IMR-90 (cell line): Measurements from ENCODE around the gene HYAL1. TPM values are rescaled to one million over a fixed set of nuclear protein-coding genes. Genes with fewer than 3 reads are reported as not detected.
A peak's percentile ranks its signal among the peaks of the same experiment; 100 is the strongest.

ENCODE experiments used
- ATAC-seq: fragments of 200-7000 bp; cut with Tn5 transposase; 2 replicates; pipeline ENCODE4 v1.9.1; 2020; ENCODE audit warnings: low read depth, mild to moderate bottlenecking, moderate library complexity
- BruUV-seq: library from RNA; stranded (reverse); fragments of 400-500 nt; replicated peaks from 2 replicates; lab custom pipeline; 2021; lab: Mats Ljungman, UMichigan
- CTCF ChIA-PET: fragments of 300-600 bp; formaldehyde crosslinking; extraction: SDS; loops from one replicate; lab custom pipeline; 2021; ENCODE audit warnings: antibody characterized with exemption; lab: Yijun Ruan, JAX
- POLR2A ChIA-PET: fragments of 300-600 bp; sonication (Branson Sonifier 250); formaldehyde crosslinking; loops from one replicate; lab custom pipeline; 2022; ENCODE audit warnings: antibody characterized with exemption; ENCODE audit not compliant: unreplicated experiment; lab: Charles Lee
- DNase-seq: peaks from one replicate; pipeline ENCODE4 v3.0.0; 2013
- H2AFZ ChIP-seq: replicated peaks from 2 replicates; pipeline ENCODE3; 2013; ENCODE audit warnings: low read length, mild to moderate bottlenecking; ENCODE audit not compliant: poor library complexity
- H2AK5ac ChIP-seq: 2 replicates; pipeline ENCODE4 v1.6.1; 2013; ENCODE audit warnings: low read depth, low read length, inconsistent platforms
- H2AK9ac ChIP-seq: replicated peaks from 2 replicates; pipeline ENCODE3; 2013; ENCODE audit warnings: mild to moderate bottlenecking, low read depth, low read length, moderate library complexity; ENCODE audit not compliant: poor library complexity
- H2BK120ac ChIP-seq: 2 replicates; pipeline ENCODE4 v1.6.1; 2013; ENCODE audit warnings: low read depth, low read length, inconsistent platforms
- H2BK15ac ChIP-seq: 3 replicates; pipeline ENCODE4 v1.6.1; 2013; ENCODE audit warnings: low read depth, low read length, inconsistent platforms
- H2BK20ac ChIP-seq: 2 replicates; pipeline ENCODE4 v1.6.1; 2013; ENCODE audit warnings: low read depth, mild to moderate bottlenecking, inconsistent platforms, low read length, moderate library complexity
- H2BK5ac ChIP-seq: 2 replicates; pipeline ENCODE4 v1.6.1; 2013; ENCODE audit warnings: mild to moderate bottlenecking, low read depth, low read length, inconsistent platforms; ENCODE audit not compliant: poor library complexity, severe bottlenecking
- H3K14ac ChIP-seq: replicated peaks from 2 replicates; pipeline ENCODE4 v1.6.1; 2013; ENCODE audit warnings: low read depth, low read length, inconsistent platforms
- H3K18ac ChIP-seq: 2 replicates; pipeline ENCODE4 v1.6.1; 2013; ENCODE audit warnings: low read depth, low read length, control low read depth
- H3K23ac ChIP-seq: 2 replicates; pipeline ENCODE4 v1.6.1; 2013; ENCODE audit warnings: low read depth, low read length, inconsistent platforms
- H3K27ac ChIP-seq: 2 replicates; pipeline ENCODE4 v1.5.1; 2013; ENCODE audit warnings: mild to moderate bottlenecking, control low read depth, low read length; ENCODE audit not compliant: insufficient read depth
- H3K27me3 ChIP-seq: 2 replicates; pipeline ENCODE4 v1.6.1; 2013; ENCODE audit warnings: low read length; ENCODE audit not compliant: control insufficient read depth, insufficient read depth
- H3K36me3 ChIP-seq: 2 replicates; pipeline ENCODE4 v1.6.1; 2013; ENCODE audit warnings: low read length, mixed read lengths; ENCODE audit not compliant: control insufficient read depth, insufficient read depth
- H3K4ac ChIP-seq: 2 replicates; pipeline ENCODE4 v1.6.1; 2013; ENCODE audit warnings: low read depth, low read length, inconsistent platforms
- H3K4me1 ChIP-seq: 2 replicates; pipeline ENCODE4 v1.6.1; 2013; ENCODE audit warnings: low read length, mixed read lengths; ENCODE audit not compliant: control insufficient read depth, insufficient read depth
- H3K4me2 ChIP-seq: 2 replicates; pipeline ENCODE4 v1.6.1; 2013; ENCODE audit warnings: low read depth, mild to moderate bottlenecking, control low read depth, low read length, moderate library complexity
- H3K4me3 ChIP-seq: 2 replicates; pipeline ENCODE4 v1.5.1; 2013; ENCODE audit warnings: low read depth, mild to moderate bottlenecking, control low read depth, low read length, moderate library complexity; ENCODE audit not compliant: insufficient read depth
- H3K56ac ChIP-seq: 2 replicates; pipeline ENCODE4 v1.6.1; 2013; ENCODE audit warnings: low read length, inconsistent platforms; ENCODE audit not compliant: insufficient read depth; ENCODE audit errors: extremely low read depth
- H3K79me1 ChIP-seq, 2 experiments: 2 replicates each; pipeline ENCODE4 v1.6.1; 2013; ENCODE audit warnings: low read length in 2 of 2, inconsistent platforms in 1 of 2, low read depth in 1 of 2
- H3K9ac ChIP-seq: 2 replicates; pipeline ENCODE4 v1.6.1; 2013; ENCODE audit warnings: low read depth, low read length, control low read depth
- H3K9me1 ChIP-seq: 2 replicates; pipeline ENCODE4 v1.6.1; 2013; ENCODE audit warnings: low read length, inconsistent platforms; ENCODE audit not compliant: insufficient read depth
- H3K9me3 ChIP-seq: 2 replicates; pipeline ENCODE4 v1.6.1; 2013; ENCODE audit warnings: low read length; ENCODE audit not compliant: control insufficient read depth, insufficient read depth
- H4K20me1 ChIP-seq: 2 replicates; pipeline ENCODE4 v1.6.1; 2013; ENCODE audit warnings: low read length, inconsistent platforms; ENCODE audit not compliant: insufficient read depth
- H4K5ac ChIP-seq: 2 replicates; pipeline ENCODE4 v1.6.1; 2013; ENCODE audit warnings: mild to moderate bottlenecking, low read depth, low read length, control low read depth
- H4K8ac ChIP-seq, 2 experiments: 2 replicates each; pipeline ENCODE4 v1.6.1; 2013; ENCODE audit warnings: low read depth in 2 of 2, low read length in 2 of 2, control low read depth in 1 of 2, inconsistent platforms in 1 of 2
- H4K91ac ChIP-seq: 2 replicates; pipeline ENCODE4 v1.6.1; 2013; ENCODE audit warnings: low read depth, low read length, inconsistent platforms; ENCODE audit not compliant: insufficient read depth
- CEBPB ChIP-seq: IDR thresholded peaks from 2 replicates; pipeline ENCODE4 v1.6.1; 2012; ENCODE audit warnings: low read depth, low read length, improper control_type of control experiment
- FOS ChIP-seq: fragments of 150-350 bp; IDR thresholded peaks from 2 replicates; pipeline ENCODE4 v1.6.1; 2016; ENCODE audit warnings: low read depth, low read length
- MAFK ChIP-seq: IDR thresholded peaks from 2 replicates; pipeline ENCODE4 v1.6.1; 2012; ENCODE audit warnings: low read depth, low read length, improper control_type of control experiment
- NFE2L2 ChIP-seq: fragments of 150-350 bp; IDR thresholded peaks from 2 replicates; pipeline ENCODE4 v1.6.1; 2016; ENCODE audit warnings: low read depth, mild to moderate bottlenecking, low read length
- RFX5 ChIP-seq: IDR thresholded peaks from 2 replicates; pipeline ENCODE4 v1.8.0; 2012; ENCODE audit warnings: low read depth, mild to moderate bottlenecking, low read length, moderate library complexity
- WGBS, 2 experiments: methylation state at CpG; one replicate each; pipeline versions ENCODE4 v1.1.5 to v1.1.7; 2013; ENCODE audit warnings: missing lambda C conversion rate in 2 of 2; ENCODE audit not compliant: insufficient read length in 1 of 2; ENCODE audit errors: extremely low coverage in 2 of 2; 5-methylcytosine and 5-hydroxymethylcytosine counted together
- dilution Hi-C: fragments of 300-500 bp; cut with HindIII; formaldehyde crosslinking; loops from one replicate; pipeline ENCODE4 v1.14.3; 2018; ENCODE audit warnings: low sequenced_read_pairs; ENCODE audit not compliant: unreplicated experiment
- in situ Hi-C: fragments of 300-500 bp; cut with MboI; formaldehyde crosslinking; loops from 3 replicates; pipeline ENCODE4 v1.14.3; 2019; ENCODE audit warnings: low sequenced_read_pairs, inconsistent platforms, mixed read lengths
- intact Hi-C: fragments of 100-400 bp; cut with micrococcal nuclease; formaldehyde crosslinking; loops from 2 replicates; pipeline ENCODE4 v1.10.0; 2022
- polyA plus RNA-seq, 3 experiments: library from polyadenylated mRNA; depleted of rRNA; stranded (reverse); fragments of >200 nt; gene quantifications; 2 replicates each; pipeline ENCODE4 v1.2.3, GENCODE V29; 2012; ENCODE audit warnings: low replicate concordance in 1 of 3
- total RNA-seq: library from RNA; depleted of rRNA; stranded (reverse); fragments of >200 nt; gene quantifications from 2 replicates; pipeline ENCODE4 v1.2.3, GENCODE V29; 2012
- TF ChIP-seq, protein P1 (sequence below): conservative IDR thresholded peaks from 2 replicates; pipeline ENCODE4 v1.5.1; 2012; ENCODE audit warnings: mild to moderate bottlenecking, low read depth, low read length, improper control_type of control experiment

HYAL1 gene
- total and polyA plus RNA-seq, 2 of the 4 experiments (the other 2 are of a cell fraction) = 0.32 to 0.36 TPM

DNA sequence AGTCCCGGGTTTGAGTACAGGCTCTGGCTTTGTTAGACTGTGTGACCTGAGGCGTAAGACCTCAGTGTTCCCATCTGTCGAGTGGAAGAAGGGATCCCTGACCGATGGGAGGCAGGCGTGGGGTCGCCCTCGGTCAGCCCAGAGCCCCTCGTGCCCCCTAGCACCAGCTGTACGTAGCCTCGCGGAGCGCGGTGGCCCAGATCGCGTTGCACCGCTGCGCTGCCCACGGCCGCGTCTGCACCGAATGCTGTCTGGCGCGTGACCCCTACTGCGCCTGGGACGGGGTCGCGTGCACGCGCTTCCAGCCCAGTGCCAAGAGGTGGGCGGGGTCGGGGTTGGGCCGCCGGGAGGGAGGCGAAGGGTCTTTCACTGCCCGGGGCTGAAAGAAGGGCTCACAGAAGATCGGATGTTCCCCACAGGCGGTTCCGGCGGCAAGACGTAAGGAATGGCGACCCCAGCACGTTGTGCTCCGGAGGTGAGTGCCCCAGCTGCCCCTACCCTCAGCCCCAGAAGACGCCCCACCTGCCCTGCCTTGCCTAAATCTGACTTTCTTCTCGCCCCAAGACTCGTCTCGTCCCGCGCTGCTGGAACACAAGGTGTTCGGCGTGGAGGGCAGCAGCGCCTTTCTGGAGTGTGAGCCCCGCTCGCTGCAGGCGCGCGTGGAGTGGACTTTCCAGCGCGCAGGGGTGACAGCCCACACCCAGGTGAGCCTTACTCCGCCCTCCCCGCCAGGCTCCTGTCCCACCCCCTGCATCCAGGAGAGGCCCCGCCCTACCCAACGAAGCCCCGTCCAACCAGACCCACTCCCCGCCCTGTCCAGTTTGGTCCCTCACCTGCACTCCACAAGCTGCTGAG is 28.0 kb downstream of the HYAL1 start:
- H4K91ac ChIP-seq = no peak overlapping the region
- H4K5ac ChIP-seq = no peak overlapping the region
- H3K9ac ChIP-seq = no peak overlapping the region
- no peak overlapping the region for H3K56ac ChIP-seq
- peaks cover 9% of the 10 kb centered on the region for H3K4me1 ChIP-seq
- no peak overlapping the region for H3K4ac ChIP-seq
- no peak for TF ChIP-seq FOS
- no peak for TF ChIP-seq CEBPB
- no peak for TF ChIP-seq RFX5
- TF ChIP-seq, protein P1, sequence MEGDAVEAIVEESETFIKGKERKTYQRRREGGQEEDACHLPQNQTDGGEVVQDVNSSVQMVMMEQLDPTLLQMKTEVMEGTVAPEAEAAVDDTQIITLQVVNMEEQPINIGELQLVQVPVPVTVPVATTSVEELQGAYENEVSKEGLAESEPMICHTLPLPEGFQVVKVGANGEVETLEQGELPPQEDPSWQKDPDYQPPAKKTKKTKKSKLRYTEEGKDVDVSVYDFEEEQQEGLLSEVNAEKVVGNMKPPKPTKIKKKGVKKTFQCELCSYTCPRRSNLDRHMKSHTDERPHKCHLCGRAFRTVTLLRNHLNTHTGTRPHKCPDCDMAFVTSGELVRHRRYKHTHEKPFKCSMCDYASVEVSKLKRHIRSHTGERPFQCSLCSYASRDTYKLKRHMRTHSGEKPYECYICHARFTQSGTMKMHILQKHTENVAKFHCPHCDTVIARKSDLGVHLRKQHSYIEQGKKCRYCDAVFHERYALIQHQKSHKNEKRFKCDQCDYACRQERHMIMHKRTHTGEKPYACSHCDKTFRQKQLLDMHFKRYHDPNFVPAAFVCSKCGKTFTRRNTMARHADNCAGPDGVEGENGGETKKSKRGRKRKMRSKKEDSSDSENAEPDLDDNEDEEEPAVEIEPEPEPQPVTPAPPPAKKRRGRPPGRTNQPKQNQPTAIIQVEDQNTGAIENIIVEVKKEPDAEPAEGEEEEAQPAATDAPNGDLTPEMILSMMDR = no peak
- no peak for TF ChIP-seq NFE2L2
- no peak for TF ChIP-seq MAFK
- in situ Hi-C loops = no loop called here
- peak overlapping the region; percentile 13 for H2AFZ ChIP-seq
- ChIA-PET CTCF (interaction anchor here (0.7 kb wide), 1 partner anchor 50 kb away, joined by 3 read pairs; no protein-coding TSS in a partner anchor), POLR2A (no interaction called here)
- no peak overlapping the region for H2AK5ac ChIP-seq
- no peak overlapping the region for H2BK15ac ChIP-seq
- H3K18ac ChIP-seq = no peak overlapping the region
- DNase-seq (no peak), ATAC-seq (no peak)
- no peak overlapping the region for H3K4me2 ChIP-seq
- no peak overlapping the region for H3K14ac ChIP-seq
- no peaks in the 10 kb centered on the region for H4K20me1 ChIP-seq
- H3K36me3 ChIP-seq = peaks cover 20% of the 10 kb centered on the region; the same call in 1 of the 2 replicates
- H2BK5ac ChIP-seq = no peak overlapping the region
- H2AK9ac ChIP-seq = peak overlapping the region; percentile 24
- dilution Hi-C loops = no loop called here
- 49% methylated on average over 32 of the region's 65 CpGs; no CpG with 5 or more reads in 1 of the 2 experiments for WGBS, 2 experiments
- H3K27ac ChIP-seq = no peak overlapping the region
- no peak overlapping the region for H3K23ac ChIP-seq
- intact Hi-C loops = no loop called here
- no peak overlapping the region for H4K8ac ChIP-seq
- H3K27me3 ChIP-seq = no peaks in the 10 kb centered on the region
- H3K4me3 ChIP-seq = no peak overlapping the region
- BruUV-seq = no TSS peak
- no peak overlapping the region for H2BK120ac ChIP-seq
- peaks cover 3 to 9% of the 10 kb centered on the region in 2 experiments; a peak in 3 of 4 replicates for H3K79me1 ChIP-seq
- H3K9me3 ChIP-seq = no peaks in the 10 kb centered on the region
- no peak overlapping the region for H2BK20ac ChIP-seq
- H3K9me1 ChIP-seq = peaks cover 4% of the 10 kb centered on the region; the same call in 1 of the 2 replicates
